ENCODE data around the gene PLB1. TPM values are rescaled to one million over a fixed set of nuclear protein-coding genes. Genes with fewer than 3 reads are reported as not detected.

PLB1 gene
- polyA plus RNA-seq, 1 experiment = 1.4 TPM

GRCh38 chr2:28507796-28508764 lies 12.2 kb downstream of the PLB1 start:
- H3K9me3 ChIP-seq (ENCODE audit: control insufficient read depth, insufficient read depth, low read length) = no peaks in the 10 kb centered on the region
- no peak for TF ChIP-seq CTCF (IDR thresholded peaks at IDR 0.05; ENCODE audit: low read depth, low read length)
- ChIA-PET POLR2A (no interaction called here), CTCF (no interaction called here)
- no peak for DNase-seq (ENCODE audit: low read depth, low spot score)
- H3K27ac ChIP-seq (ENCODE audit: low read depth, low read length) = no peak overlapping the region
- H3K27me3 ChIP-seq (ENCODE audit: control insufficient read depth, insufficient read depth, low read length) = peaks cover 3% of the 10 kb centered on the region
- no peak overlapping the region for H3K4me3 ChIP-seq (ENCODE audit: low read depth, low read length)

GRCh38 chr2:28509361-28509760 lies 13.5 kb downstream of the PLB1 start:
- CTCF ChIA-PET = no interaction called here

GRCh38 chr2:28510184-28510583 lies 14.3 kb downstream of the PLB1 start:
- POLR2A ChIA-PET = no interaction called here
- H3K27me3 ChIP-seq (ENCODE audit: control insufficient read depth, insufficient read depth, low read length) = peaks cover 16% of the 10 kb centered on the region

More at GRCh38 chr2:28509361-28509760, 13.5 kb downstream of the PLB1 start:
- TF ChIP-seq CTCF (IDR thresholded peaks at IDR 0.05; ENCODE audit: low read depth, low read length) = no peak
- Histone ChIP-seq H3K9me3 (ENCODE audit: control insufficient read depth, insufficient read depth, low read length) (no peaks in the 10 kb centered on the region), H3K4me3 (ENCODE audit: low read depth, low read length) (no peak overlapping the region), H3K27ac (ENCODE audit: low read depth, low read length) (no peak overlapping the region), H3K27me3 (ENCODE audit: control insufficient read depth, insufficient read depth, low read length) (peaks cover 12% of the 10 kb centered on the region)
- no peak for DNase-seq (ENCODE audit: low read depth, low spot score)
- POLR2A ChIA-PET = no interaction called here

GRCh38 chr2:28511871-28512606 lies 16.2 kb downstream of the PLB1 start:
- no peak for DNase-seq (ENCODE audit: low read depth, low spot score)
- Histone ChIP-seq H3K27ac (ENCODE audit: low read depth, low read length) (no peak overlapping the region), H3K4me3 (ENCODE audit: low read depth, low read length) (no peak overlapping the region), H3K27me3 (ENCODE audit: control insufficient read depth, insufficient read depth, low read length) (peaks cover 29% of the 10 kb centered on the region), H3K9me3 (ENCODE audit: control insufficient read depth, insufficient read depth, low read length) (no peaks in the 10 kb centered on the region)
- TF ChIP-seq CTCF (IDR thresholded peaks at IDR 0.05; ENCODE audit: low read depth, low read length) = no peak
- POLR2A ChIA-PET = no interaction called here
- CTCF ChIA-PET = no interaction called here

More at GRCh38 chr2:28510184-28510583, 14.3 kb downstream of the PLB1 start:
- Histone ChIP-seq H3K4me3 (ENCODE audit: low read depth, low read length) (no peak overlapping the region), H3K27ac (ENCODE audit: low read depth, low read length) (no peak overlapping the region), H3K9me3 (ENCODE audit: control insufficient read depth, insufficient read depth, low read length) (no peaks in the 10 kb centered on the region)
- TF ChIP-seq CTCF (IDR thresholded peaks at IDR 0.05; ENCODE audit: low read depth, low read length) = no peak
- CTCF ChIA-PET = no interaction called here
- DNase-seq (ENCODE audit: low read depth, low spot score) = no peak

- no peaks in the 10 kb centered on the region for H3K9me3 ChIP-seq (ENCODE audit: control insufficient read depth, insufficient read depth, low read length)
- POLR2A ChIA-PET = no interaction called here
- H3K27ac ChIP-seq (ENCODE audit: low read depth, low read length) = no peak overlapping the region
- no peak for DNase-seq (ENCODE audit: low read depth, low spot score)
- H3K27me3 ChIP-seq (ENCODE audit: control insufficient read depth, insufficient read depth, low read length) = peaks cover 32% of the 10 kb centered on the region
- no peak overlapping the region for H3K4me3 ChIP-seq (ENCODE audit: low read depth, low read length)
- CTCF ChIA-PET = no interaction called here
- no peak for TF ChIP-seq CTCF (IDR thresholded peaks at IDR 0.05; ENCODE audit: low read depth, low read length)
These were observed 16.7 kb downstream of the PLB1 start for GRCh38 chr2:28512607-28512965.
